Eye (tissue), 1 donor: ENCODE measurements around the gene PKHD1.

Source experiments
- DNase-seq: peaks from one replicate; pipeline ENCODE4 v3.0.0-alpha.2; 2015

PKHD1 gene

GRCh38 chr6:51657491-51657890 lies 429.9 kb downstream of the PKHD1 start:
- no peak for DNase-seq

GRCh38 chr6:51655517-51655916 lies 431.9 kb downstream of the PKHD1 start:
- no peak for DNase-seq

DNA sequence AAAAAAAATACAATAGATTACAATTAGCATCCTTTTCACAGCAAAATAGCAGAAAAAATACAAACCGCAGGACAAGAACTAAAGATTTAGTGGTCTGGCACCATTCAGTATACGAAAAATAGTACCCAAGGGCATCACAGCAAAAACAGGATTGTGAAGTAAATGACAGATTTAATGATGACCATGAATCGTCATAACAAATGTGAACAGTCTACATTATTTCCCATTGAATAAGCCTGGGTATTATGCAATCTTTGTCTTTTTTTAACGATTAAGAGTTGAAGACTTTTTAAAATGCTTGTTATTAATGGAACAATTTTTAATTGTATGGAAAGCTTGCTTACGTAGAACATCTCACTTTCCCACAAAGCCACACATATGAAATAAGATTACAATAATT lies 432.8 kb downstream of the PKHD1 start:
- no peak for DNase-seq

DNA sequence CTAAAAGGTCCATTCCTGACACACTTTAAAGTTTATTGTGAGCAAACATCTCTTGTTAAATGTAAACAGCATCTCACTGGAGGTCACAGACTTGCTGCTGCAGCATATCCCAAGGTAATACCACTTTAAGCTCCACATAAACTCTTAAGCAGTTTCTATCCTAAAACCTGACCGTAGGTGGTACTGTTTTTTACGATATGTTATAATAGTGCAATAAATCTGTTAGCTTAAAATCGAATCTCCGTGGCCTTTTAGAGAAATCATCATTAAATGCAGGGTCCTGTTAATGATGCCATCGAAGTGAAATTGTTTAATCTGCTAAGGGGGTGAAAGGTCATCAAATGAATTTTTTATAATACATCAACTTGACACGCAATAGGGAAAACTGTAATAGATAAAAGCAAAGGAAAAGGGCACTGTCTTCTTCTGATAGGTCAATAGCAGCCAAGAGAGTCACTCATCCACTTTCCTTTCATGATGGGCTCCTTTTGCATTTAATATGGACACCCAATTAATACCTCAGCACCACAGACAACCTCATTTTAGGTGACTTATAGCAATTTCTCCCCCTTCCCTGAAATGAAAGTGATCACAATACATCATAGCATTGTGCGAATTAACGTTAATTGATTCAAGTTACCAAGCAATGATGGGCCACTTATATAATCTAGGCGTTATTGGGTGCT lies 436.1 kb downstream of the PKHD1 start:
- DNase-seq = no peak

- no peak for DNase-seq
Measured at GRCh38 chr6:51648774-51649173, 438.6 kb downstream of the PKHD1 start.

GRCh38 chr6:51648236-51648635 lies 439.2 kb downstream of the PKHD1 start:
- no peak for DNase-seq

DNA sequence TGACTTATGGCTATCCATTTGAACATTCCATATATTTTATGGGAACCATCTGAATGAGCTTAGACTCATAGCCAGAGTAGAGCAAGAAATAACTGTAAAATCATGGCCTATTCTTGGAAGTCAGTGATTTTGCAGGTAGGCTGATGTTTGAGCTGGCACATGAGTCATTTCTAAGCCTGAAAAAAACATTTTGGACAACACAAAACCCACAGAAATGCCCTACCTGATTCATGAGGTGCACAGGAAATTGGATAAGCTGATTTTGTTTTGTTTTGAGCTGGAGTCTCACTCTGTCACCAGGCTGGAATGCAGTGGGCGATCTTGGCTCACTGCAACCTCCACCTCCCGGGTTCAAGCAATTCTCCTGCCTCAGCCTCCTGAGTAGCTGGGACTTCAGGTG lies 443.0 kb downstream of the PKHD1 start:
- no peak for DNase-seq

- no peak for DNase-seq
Measured at GRCh38 chr6:51640021-51640420, 447.4 kb downstream of the PKHD1 start.

DNA sequence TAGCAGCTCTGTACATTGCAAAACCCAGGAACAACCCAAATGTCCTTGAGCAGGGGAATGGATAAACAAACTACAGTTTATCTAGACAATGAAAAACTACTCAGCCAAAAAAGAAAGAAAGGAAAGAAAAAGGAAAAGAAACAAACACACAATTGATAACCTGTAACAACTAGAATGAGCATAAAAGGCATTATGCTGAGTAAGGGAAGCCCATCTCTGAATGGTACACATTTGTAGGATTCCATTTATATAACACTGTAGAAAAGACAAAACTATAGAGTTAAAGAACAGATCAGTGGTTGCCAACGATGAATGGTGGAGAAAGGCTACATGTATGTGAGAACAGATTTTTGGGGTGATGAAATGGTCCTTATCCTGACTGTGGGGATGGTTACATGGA lies 454.0 kb downstream of the PKHD1 start:
- DNase-seq = no peak

- no peak for DNase-seq
Measured at GRCh38 chr6:51630011-51630410, 457.4 kb downstream of the PKHD1 start.

- no peak for DNase-seq
Measured at GRCh38 chr6:51626391-51626790, 461.0 kb downstream of the PKHD1 start.

GRCh38 chr6:51625566-51625965 lies 461.8 kb downstream of the PKHD1 start:
- no peak for DNase-seq

- no peak for DNase-seq
Measured at GRCh38 chr6:51620971-51621370, 466.4 kb downstream of the PKHD1 start.

DNA sequence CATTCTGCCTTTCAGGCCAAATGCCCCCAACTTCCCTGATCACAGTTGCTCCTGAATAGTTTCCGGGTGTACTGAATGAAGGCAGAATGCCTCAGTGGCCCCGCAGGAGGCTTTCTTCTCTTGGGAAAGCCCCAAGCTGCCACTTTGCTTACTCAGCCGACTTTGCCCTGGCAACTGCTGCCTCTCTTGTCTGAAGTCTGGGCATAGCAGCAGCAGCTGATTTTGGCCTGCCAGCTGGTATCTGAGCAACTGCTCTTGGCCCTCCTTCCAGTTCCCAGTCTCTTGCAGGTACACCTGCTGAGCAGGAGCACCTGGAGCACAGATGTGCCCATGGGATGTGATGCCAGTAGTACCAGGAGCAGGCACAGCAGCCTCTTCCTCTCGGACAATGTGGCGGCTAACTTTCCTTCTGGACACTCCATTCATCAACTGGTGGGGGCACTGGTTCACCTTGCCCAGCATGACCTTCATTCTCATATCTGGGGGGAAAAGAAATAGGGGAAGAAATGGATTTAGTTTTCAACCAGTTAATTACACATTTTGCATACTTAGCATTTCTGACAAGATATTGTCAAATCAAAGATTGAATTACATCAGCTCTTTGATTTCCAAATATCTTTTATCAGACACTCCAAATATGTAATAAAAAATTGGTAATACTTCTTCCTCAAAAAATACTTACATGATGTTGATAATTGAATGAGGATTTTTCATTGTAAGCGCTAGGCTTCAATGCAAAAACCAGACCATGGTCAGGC lies 468.2 kb downstream of the PKHD1 start:
- no peak for DNase-seq

GRCh38 chr6:51618563-51618962 lies 468.9 kb downstream of the PKHD1 start:
- no peak for DNase-seq

DNA sequence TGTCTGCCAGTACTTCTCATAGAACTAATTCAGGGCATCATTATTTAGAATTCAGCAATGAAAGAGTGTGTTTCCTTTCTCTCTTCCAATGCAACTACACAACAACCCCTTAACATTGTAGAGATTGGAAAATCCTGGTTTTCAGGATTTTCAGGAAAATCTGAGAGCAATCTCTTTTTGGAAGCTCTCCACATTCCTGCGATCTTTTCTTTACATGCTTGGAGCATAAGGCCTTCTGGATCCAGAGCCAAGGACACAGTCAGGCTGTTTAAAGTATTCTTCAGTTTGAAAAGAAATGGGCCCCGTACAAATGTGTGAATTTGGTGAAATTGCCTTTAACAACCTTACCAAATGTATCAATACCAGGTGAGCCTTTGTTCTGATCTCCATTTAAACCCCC lies 469.7 kb downstream of the PKHD1 start:
- DNase-seq = peak; percentile 38

- DNase-seq = no peak
Measured at GRCh38 chr6:51616243-51616642, 471.2 kb downstream of the PKHD1 start.

- DNase-seq = no peak
Measured at GRCh38 chr6:51614725-51615124, 472.7 kb downstream of the PKHD1 start.

DNA sequence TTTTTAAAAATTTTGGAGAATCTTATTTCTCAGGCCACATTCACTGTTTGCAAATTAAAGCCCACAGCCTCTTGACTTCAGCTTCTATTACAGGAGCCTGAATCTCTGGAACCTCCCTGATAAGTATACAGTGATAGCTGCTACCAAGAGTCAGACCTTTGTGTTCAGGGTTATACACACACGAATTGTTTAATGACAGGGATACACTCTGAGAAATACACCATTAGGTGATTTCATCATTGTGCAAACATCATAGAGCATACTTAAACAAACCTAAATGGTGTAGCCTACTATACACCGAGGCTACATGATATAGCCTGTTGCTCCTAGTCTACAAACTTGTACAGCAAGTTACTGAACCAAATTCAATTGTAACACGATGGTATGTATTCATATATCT lies 473.9 kb downstream of the PKHD1 start:
- no peak for DNase-seq

- no peak for DNase-seq
Measured at GRCh38 chr6:51608932-51609331, 478.5 kb downstream of the PKHD1 start.

DNA sequence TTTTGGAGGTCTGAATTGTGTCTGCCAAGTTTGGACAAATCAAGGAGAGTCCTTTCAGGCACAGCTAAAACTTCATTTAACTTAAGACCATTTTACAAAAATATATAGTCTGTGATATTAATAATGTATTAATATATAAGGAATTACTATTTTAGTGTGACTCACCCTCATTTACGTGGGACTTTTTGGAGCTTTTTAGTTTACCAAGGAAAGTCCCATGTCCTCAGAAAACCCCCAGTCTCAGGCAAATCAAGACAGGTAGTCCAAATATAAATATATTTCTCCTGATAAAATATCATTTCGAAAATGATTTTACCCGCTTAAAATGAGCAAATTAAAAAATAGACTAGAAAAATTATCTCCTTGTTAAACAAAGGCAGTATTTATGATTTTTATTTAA lies 479.0 kb downstream of the PKHD1 start:
- no peak for DNase-seq

DNA sequence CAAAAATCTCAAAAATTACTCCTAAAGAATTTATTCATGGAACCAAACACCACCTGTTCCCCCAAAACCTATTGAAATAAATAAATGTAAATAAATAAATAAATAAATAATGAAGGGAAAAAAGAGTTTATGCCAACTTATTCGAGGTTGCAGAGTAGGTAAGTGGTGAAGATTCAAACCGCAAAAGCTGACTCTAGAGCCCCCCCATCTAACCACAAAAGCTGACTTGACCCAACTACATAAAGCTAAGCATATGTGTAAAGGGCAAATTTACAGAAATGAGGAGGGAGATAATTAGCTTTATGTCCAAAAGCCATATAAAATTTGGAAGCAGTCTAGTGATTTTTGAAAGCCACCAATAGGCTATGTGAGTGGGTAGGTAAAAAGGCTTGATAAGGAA lies 486.9 kb downstream of the PKHD1 start:
- no peak for DNase-seq

- DNase-seq = no peak
Measured at GRCh38 chr6:51598171-51598570, 489.2 kb downstream of the PKHD1 start.

DNA sequence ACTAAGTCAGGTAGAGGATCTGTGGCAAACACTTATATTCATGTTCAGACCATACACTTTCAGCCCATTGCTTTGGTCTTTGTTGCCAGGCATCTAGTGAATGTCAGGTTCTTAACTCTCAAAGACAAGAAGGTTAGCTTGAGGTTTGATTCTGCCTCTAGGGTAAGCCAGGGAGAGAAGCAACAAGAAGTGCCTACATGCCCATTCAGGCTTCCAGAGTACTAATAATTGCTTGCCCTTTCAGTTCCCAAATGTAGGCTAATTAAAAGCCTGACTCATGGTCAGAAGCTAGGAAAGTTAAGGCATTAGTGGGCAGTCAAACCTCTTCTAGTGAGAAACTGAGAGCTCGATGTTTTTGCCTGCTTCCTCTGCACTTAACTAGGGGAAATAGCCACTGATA lies 492.4 kb downstream of the PKHD1 start:
- DNase-seq = no peak

- no peak for DNase-seq
Measured at GRCh38 chr6:51585264-51585663, 502.1 kb downstream of the PKHD1 start.
